GM23338 (cell line): ENCODE data around the gene OR6A2. TPM values are rescaled to one million over a fixed set of nuclear protein-coding genes. Genes with fewer than 3 reads are reported as not detected.
"Not testable (repeated sequence)": the region's sequence is repeated elsewhere in the genome, so short reads cannot be mapped to it uniquely, and the experiment has no call there.

Experiments
- ATAC-seq: fragments of 200-7000 bp; cut with Tn5 transposase; 3 replicates; pipeline ENCODE4 v1.9.1; 2020
- DNase-seq: peaks from one replicate; pipeline ENCODE4 v3.0.0-alpha.2; 2015; ENCODE audit warnings: low spot score
- H2AFZ ChIP-seq: fragments of 200-600 bp; sonication (generic); 2 replicates; pipeline ENCODE4 v1.8.0; 2016; ENCODE audit warnings: antibody characterized with exemption, mild to moderate bottlenecking, moderate library complexity
- H3F3A ChIP-seq: fragments of 200-600 bp; sonication (generic); replicated peaks from 2 replicates; pipeline ENCODE4 v1.8.0; 2017; ENCODE audit warnings: antibody characterized with exemption, mixed run types, low read depth
- H3K27ac ChIP-seq: fragments of 200-600 bp; sonication (generic); 2 replicates; pipeline ENCODE4 v1.6.1; 2016; ENCODE audit warnings: low read depth
- H3K27me3 ChIP-seq: fragments of 200-600 bp; sonication (generic); 2 replicates; pipeline ENCODE4 v1.8.0; 2016; ENCODE audit warnings: mild to moderate bottlenecking, mixed run types, moderate library complexity; ENCODE audit not compliant: insufficient read depth
- H3K36me3 ChIP-seq: fragments of 200-600 bp; sonication (generic); 2 replicates; pipeline ENCODE4 v1.8.0; 2016; ENCODE audit warnings: mild to moderate bottlenecking; ENCODE audit not compliant: insufficient read depth
- H3K4me1 ChIP-seq: fragments of 200-600 bp; sonication (generic); 2 replicates; pipeline ENCODE4 v1.8.0; 2016; ENCODE audit warnings: mild to moderate bottlenecking, moderate library complexity; ENCODE audit not compliant: insufficient read depth
- H3K4me2 ChIP-seq: fragments of 200-600 bp; sonication (generic); 2 replicates; pipeline ENCODE4 v1.7.1; 2017; ENCODE audit warnings: mixed run types
- H3K4me3 ChIP-seq: fragments of 200-600 bp; sonication (generic); 2 replicates; pipeline ENCODE4 v1.6.1; 2016; ENCODE audit warnings: mixed run types
- H3K79me2 ChIP-seq: fragments of 200-600 bp; sonication (generic); replicated peaks from 2 replicates; pipeline ENCODE4 v1.8.0; 2017; ENCODE audit warnings: mild to moderate bottlenecking; ENCODE audit not compliant: insufficient read depth
- H3K9me2 ChIP-seq: fragments of 200-600 bp; sonication (generic); 2 replicates; pipeline ENCODE4 v1.8.0; 2017; ENCODE audit not compliant: insufficient read depth
- H4K20me1 ChIP-seq: fragments of 200-600 bp; sonication (generic); replicated peaks from 2 replicates; pipeline ENCODE4 v1.8.0; 2017; ENCODE audit warnings: mild to moderate bottlenecking; ENCODE audit not compliant: insufficient read depth
- H3K27ac Mint-ChIP-seq: 2 replicates; pipeline ENCODE4 v1.8.0; 2020; ENCODE audit warnings: inconsistent platforms, mild to moderate bottlenecking, moderate library complexity, mixed read lengths
- H3K27me3 Mint-ChIP-seq: 3 replicates; pipeline ENCODE4 v1.8.0; 2022; ENCODE audit warnings: low read depth, mild to moderate bottlenecking, moderate library complexity, mixed read lengths, inconsistent platforms; ENCODE audit not compliant: insufficient read depth, poor library complexity
- H3K36me3 Mint-ChIP-seq: 3 replicates; pipeline ENCODE4 v1.8.0; 2021; ENCODE audit warnings: low read depth, mild to moderate bottlenecking, inconsistent platforms, moderate library complexity, mixed read lengths
- H3K4me1 Mint-ChIP-seq: 3 replicates; pipeline ENCODE4 v1.8.0; 2020; ENCODE audit warnings: mild to moderate bottlenecking, inconsistent platforms, mixed read lengths
- H3K4me3 Mint-ChIP-seq: 3 replicates; pipeline ENCODE4 v1.8.0; 2021; ENCODE audit warnings: moderate library complexity, mild to moderate bottlenecking, inconsistent platforms, mixed read lengths
- H3K9me3 Mint-ChIP-seq: 3 replicates; pipeline ENCODE4 v1.8.0; 2020; ENCODE audit warnings: moderate library complexity, mild to moderate bottlenecking, inconsistent platforms, mixed read lengths
- CREB1 ChIP-seq: fragments of 250-450 bp; sonication (Bioruptor Pico); IDR thresholded peaks from 2 replicates; pipeline ENCODE4 v1.5.0; 2020; ENCODE audit warnings: low read depth, mild to moderate bottlenecking, moderate library complexity
- ETS1 ChIP-seq: IDR thresholded peaks from 2 replicates; pipeline ENCODE4 v1.6.1; 2016; ENCODE audit warnings: antibody characterized with exemption
- EZH2phosphoT487 ChIP-seq: fragments of 200-600 bp; sonication (generic); IDR thresholded peaks from one replicate; pipeline ENCODE4 v1.8.1; 2018; ENCODE audit warnings: antibody characterized with exemption; ENCODE audit not compliant: unreplicated experiment
- JUNB ChIP-seq: IDR thresholded peaks from one replicate; pipeline ENCODE4 v1.6.1; 2016; ENCODE audit warnings: antibody characterized with exemption; ENCODE audit not compliant: unreplicated experiment
- NANOG ChIP-seq: IDR thresholded peaks from 2 replicates; pipeline ENCODE4 v1.6.1; 2016; ENCODE audit warnings: antibody characterized with exemption, borderline replicate concordance
- STAT1 ChIP-seq: IDR thresholded peaks from one replicate; pipeline ENCODE4 v1.6.1; 2016; ENCODE audit warnings: antibody characterized with exemption; ENCODE audit not compliant: unreplicated experiment
- ZNF114 ChIP-seq: fragments of 250-450 bp; sonication (Bioruptor Pico); IDR thresholded peaks from 2 replicates; pipeline ENCODE4 v1.5.0; 2020; ENCODE audit warnings: mild to moderate bottlenecking, moderate library complexity
- ZNF331 ChIP-seq: fragments of 250-450 bp; sonication (Bioruptor Pico); IDR thresholded peaks from 2 replicates; pipeline ENCODE4 v1.5.0; 2020; ENCODE audit warnings: low read depth, mild to moderate bottlenecking, moderate library complexity
- polyA plus RNA-seq: library from polyadenylated mRNA; unstranded; fragments of >200 nt; fragmentation: Nextera tagmentation; extraction: Ambion mirVana; gene quantifications from 2 replicates; pipeline ENCODE4 v1.2.1, GENCODE V29; 2016
- total RNA-seq: library from RNA; depleted of rRNA; stranded (reverse); fragments of >200 nt; shearing (Covaris generic); gene quantifications from 2 replicates; pipeline ENCODE4 v1.2.3, GENCODE V29; 2014
- TF ChIP-seq, protein P1 (sequence below): IDR thresholded peaks from one replicate; pipeline ENCODE4 v1.6.1; 2018; ENCODE audit warnings: antibody characterized with exemption; ENCODE audit not compliant: unreplicated experiment
- TF ChIP-seq, protein P2 (sequence below): fragments of 250-450 bp; sonication (Bioruptor Pico); IDR thresholded peaks from 2 replicates; pipeline ENCODE4 v1.5.0; 2020; ENCODE audit warnings: mild to moderate bottlenecking, moderate library complexity

The OR6A2 gene
- total and polyA plus RNA-seq, 2 experiments from 2014 or later, result 0.06 to 0.97 TPM

- H3K27ac Mint-ChIP-seq, result peak overlapping the region; percentile 34; the same call in 1 of the 2 replicates
- H3K4me3 Mint-ChIP-seq, H3F3A ChIP-seq, H3K4me3 ChIP-seq, H4K20me1 ChIP-seq, H3K27me3 Mint-ChIP-seq, H3K4me1 Mint-ChIP-seq, H3K4me2 ChIP-seq, H2AFZ ChIP-seq, H3K79me2 ChIP-seq, H3K4me1 ChIP-seq, H3K36me3 ChIP-seq, H3K27me3 ChIP-seq, H3K9me2 ChIP-seq: not testable (repeated sequence)
- TF ChIP-seq NANOG, result peak; percentile 29; the same call in 1 of the 2 replicates
- peaks cover 18% of the 10 kb centered on the region for H3K36me3 Mint-ChIP-seq
- ATAC-seq, result peak; percentile 97
- peak overlapping the region; percentile 80 for H3K27ac ChIP-seq
- peak; percentile 64 for DNase-seq
- H3K9me3 Mint-ChIP-seq, result peaks cover 26% of the 10 kb centered on the region
Measured at GRCh38 chr11:6801075-6801474, 1.6 kb upstream of the OR6A2 start.

GRCh38 chr11:6794639-6795038 is 4.8 kb downstream of the OR6A2 start:
- Histone ChIP-seq H2AFZ (no peak overlapping the region), H3K27me3 (no peaks in the 10 kb centered on the region), H4K20me1 (no peaks in the 10 kb centered on the region), H3K27ac (no peak overlapping the region), H3K79me2 (no peaks in the 10 kb centered on the region), H3K4me2 (no peak overlapping the region), H3K9me2 (no peaks in the 10 kb centered on the region), H3K4me1 (no peaks in the 10 kb centered on the region), H3K36me3 (no peaks in the 10 kb centered on the region), H3F3A (no peaks in the 10 kb centered on the region), H3K4me3 (no peak overlapping the region)
- Mint-ChIP-seq H3K4me1 (no peaks in the 10 kb centered on the region), H3K4me3 (no peak overlapping the region), H3K36me3 (no peaks in the 10 kb centered on the region; the same call in 2 of the 3 replicates), H3K27me3 (no peaks in the 10 kb centered on the region), H3K27ac (no peak overlapping the region), H3K9me3 (peaks cover 4% of the 10 kb centered on the region; the same call in 2 of the 3 replicates)
- ATAC-seq, result no peak
- no peak for DNase-seq
- TF ChIP-seq JUNB, result no peak
- TF ChIP-seq, protein P1, sequence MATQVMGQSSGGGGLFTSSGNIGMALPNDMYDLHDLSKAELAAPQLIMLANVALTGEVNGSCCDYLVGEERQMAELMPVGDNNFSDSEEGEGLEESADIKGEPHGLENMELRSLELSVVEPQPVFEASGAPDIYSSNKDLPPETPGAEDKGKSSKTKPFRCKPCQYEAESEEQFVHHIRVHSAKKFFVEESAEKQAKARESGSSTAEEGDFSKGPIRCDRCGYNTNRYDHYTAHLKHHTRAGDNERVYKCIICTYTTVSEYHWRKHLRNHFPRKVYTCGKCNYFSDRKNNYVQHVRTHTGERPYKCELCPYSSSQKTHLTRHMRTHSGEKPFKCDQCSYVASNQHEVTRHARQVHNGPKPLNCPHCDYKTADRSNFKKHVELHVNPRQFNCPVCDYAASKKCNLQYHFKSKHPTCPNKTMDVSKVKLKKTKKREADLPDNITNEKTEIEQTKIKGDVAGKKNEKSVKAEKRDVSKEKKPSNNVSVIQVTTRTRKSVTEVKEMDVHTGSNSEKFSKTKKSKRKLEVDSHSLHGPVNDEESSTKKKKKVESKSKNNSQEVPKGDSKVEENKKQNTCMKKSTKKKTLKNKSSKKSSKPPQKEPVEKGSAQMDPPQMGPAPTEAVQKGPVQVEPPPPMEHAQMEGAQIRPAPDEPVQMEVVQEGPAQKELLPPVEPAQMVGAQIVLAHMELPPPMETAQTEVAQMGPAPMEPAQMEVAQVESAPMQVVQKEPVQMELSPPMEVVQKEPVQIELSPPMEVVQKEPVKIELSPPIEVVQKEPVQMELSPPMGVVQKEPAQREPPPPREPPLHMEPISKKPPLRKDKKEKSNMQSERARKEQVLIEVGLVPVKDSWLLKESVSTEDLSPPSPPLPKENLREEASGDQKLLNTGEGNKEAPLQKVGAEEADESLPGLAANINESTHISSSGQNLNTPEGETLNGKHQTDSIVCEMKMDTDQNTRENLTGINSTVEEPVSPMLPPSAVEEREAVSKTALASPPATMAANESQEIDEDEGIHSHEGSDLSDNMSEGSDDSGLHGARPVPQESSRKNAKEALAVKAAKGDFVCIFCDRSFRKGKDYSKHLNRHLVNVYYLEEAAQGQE, result no peak
- no peak for TF ChIP-seq ZNF331
- TF ChIP-seq EZH2phosphoT487, result no peak
- TF ChIP-seq CREB1 (CRISPR knock-in tag), result no peak
- TF ChIP-seq NANOG, result no peak
- TF ChIP-seq ETS1, result no peak
- no peak for TF ChIP-seq ZNF114 (CRISPR knock-in tag)
- TF ChIP-seq, protein P2, sequence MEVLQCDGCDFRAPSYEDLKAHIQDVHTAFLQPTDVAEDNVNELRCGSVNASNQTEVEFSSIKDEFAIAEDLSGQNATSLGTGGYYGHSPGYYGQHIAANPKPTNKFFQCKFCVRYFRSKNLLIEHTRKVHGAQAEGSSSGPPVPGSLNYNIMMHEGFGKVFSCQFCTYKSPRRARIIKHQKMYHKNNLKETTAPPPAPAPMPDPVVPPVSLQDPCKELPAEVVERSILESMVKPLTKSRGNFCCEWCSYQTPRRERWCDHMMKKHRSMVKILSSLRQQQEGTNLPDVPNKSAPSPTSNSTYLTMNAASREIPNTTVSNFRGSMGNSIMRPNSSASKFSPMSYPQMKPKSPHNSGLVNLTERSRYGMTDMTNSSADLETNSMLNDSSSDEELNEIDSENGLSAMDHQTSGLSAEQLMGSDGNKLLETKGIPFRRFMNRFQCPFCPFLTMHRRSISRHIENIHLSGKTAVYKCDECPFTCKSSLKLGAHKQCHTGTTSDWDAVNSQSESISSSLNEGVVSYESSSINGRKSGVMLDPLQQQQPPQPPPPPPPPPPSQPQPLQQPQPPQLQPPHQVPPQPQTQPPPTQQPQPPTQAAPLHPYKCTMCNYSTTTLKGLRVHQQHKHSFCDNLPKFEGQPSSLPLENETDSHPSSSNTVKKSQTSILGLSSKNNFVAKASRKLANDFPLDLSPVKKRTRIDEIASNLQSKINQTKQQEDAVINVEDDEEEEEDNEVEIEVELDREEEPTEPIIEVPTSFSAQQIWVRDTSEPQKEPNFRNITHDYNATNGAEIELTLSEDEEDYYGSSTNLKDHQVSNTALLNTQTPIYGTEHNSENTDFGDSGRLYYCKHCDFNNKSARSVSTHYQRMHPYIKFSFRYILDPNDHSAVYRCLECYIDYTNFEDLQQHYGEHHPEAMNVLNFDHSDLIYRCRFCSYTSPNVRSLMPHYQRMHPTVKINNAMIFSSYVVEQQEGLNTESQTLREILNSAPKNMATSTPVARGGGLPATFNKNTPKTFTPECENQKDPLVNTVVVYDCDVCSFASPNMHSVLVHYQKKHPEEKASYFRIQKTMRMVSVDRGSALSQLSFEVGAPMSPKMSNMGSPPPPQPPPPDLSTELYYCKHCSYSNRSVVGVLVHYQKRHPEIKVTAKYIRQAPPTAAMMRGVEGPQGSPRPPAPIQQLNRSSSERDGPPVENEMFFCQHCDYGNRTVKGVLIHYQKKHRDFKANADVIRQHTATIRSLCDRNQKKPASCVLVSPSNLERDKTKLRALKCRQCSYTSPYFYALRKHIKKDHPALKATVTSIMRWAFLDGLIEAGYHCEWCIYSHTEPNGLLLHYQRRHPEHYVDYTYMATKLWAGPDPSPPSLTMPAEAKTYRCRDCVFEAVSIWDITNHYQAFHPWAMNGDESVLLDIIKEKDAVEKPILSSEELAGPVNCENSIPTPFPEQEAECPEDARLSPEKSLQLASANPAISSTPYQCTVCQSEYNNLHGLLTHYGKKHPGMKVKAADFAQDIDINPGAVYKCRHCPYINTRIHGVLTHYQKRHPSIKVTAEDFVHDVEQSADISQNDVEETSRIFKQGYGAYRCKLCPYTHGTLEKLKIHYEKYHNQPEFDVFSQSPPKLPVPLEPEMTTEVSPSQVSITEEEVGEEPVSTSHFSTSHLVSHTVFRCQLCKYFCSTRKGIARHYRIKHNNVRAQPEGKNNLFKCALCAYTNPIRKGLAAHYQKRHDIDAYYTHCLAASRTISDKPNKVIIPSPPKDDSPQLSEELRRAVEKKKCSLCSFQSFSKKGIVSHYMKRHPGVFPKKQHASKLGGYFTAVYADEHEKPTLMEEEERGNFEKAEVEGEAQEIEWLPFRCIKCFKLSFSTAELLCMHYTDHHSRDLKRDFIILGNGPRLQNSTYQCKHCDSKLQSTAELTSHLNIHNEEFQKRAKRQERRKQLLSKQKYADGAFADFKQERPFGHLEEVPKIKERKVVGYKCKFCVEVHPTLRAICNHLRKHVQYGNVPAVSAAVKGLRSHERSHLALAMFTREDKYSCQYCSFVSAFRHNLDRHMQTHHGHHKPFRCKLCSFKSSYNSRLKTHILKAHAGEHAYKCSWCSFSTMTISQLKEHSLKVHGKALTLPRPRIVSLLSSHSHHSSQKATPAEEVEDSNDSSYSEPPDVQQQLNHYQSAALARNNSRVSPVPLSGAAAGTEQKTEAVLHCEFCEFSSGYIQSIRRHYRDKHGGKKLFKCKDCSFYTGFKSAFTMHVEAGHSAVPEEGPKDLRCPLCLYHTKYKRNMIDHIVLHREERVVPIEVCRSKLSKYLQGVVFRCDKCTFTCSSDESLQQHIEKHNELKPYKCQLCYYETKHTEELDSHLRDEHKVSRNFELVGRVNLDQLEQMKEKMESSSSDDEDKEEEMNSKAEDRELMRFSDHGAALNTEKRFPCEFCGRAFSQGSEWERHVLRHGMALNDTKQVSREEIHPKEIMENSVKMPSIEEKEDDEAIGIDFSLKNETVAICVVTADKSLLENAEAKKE (CRISPR knock-in tag), result no peak
- no peak for TF ChIP-seq STAT1
